ENCODE results near the gene ZNF532.

The ZNF532 gene

DNA sequence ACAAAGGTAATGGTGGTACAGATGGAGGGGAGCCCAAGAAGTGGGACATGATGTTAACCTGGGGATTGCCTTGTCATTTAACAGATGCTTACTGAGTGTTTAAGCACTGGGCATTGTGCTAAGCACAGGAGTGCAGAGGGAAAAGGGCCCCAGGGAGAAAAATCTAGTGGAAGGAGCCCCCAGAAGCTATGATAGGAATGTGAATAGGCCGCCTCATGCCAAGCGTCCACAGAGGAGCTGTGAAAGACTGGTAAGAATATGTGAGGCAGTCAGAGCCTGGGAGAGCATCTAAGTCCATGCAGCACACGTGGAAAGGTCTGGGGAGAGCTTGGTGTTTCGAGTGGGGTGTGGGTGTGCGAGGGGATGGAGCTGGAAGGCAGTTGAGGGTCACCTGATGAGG lies 5.5 kb downstream of the ZNF532 start:
- no peak for DNase-seq

- no peak for DNase-seq
These were observed 5.9 kb downstream of the ZNF532 start for GRCh38 chr18:58870621-58871020.

- no peak for DNase-seq
These were observed 7.1 kb downstream of the ZNF532 start for GRCh38 chr18:58871514-58872420.

DNA sequence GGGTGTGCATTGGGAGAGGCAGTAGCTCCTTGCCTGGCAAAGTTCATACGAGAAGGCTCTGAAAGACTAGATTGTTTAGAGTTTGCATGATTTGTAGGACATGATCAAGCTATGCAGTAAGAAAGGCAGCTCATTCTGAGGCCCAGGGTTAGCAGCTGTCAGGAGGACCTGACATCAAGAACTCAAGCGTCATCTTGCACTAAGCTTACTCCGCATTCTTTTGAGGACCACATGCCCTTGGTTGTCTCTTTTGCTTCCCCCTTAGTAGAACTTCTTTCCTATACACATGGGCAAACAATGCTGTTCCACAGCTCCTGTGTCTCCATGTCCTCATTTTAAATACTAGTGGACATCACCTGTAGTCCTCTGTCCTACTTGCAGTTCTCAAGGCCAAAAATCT lies 14.0 kb downstream of the ZNF532 start:
- DNase-seq: no peak

DNA sequence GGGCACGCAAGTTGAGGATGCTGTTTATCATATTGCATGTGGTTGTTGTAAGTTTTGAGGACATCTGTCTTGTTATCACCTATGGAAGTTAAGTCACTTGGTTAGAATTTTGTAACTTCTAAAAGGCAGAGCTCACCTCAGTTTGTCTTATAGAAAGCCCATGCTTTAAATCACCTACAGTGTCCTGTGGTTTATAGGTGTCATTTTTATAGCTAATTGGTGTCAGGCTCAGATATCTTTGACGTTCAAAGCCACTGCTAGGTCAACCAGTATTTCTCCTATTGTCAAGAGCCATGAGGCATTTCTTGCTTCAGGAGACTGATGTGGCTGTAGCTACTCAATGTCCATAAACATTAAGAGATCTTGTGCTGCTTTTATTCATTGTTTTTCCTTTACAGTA lies 16.8 kb downstream of the ZNF532 start:
- no peak for DNase-seq

GRCh38 chr18:58882044-58882443 lies 17.4 kb downstream of the ZNF532 start:
- no peak for DNase-seq

GRCh38 chr18:58882686-58883085 lies 18.0 kb downstream of the ZNF532 start:
- DNase-seq: no peak

- DNase-seq: no peak
These were observed 20.0 kb downstream of the ZNF532 start for GRCh38 chr18:58884680-58885079.

DNA sequence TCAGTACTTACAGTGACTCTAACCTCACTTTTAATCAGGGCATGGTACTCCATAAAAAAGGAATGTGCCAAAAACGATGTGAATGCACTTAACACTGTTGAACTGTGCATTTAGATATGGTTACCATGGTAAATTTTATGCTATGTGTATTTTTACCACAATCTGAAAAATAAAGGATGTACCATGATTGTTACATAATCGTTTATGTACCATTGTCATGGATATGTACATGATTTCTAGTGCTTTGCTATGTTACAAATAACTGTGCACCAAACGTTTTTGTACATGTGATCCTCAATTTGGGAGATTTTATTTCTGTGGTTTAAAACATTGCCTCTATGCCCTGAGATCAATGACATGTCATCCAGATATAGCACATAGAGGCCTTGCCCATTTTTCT lies 21.8 kb downstream of the ZNF532 start:
- no peak for DNase-seq

- no peak for DNase-seq
These were observed 22.4 kb downstream of the ZNF532 start for GRCh38 chr18:58886864-58887612.

- DNase-seq: no peak
These were observed 22.9 kb downstream of the ZNF532 start for GRCh38 chr18:58887613-58887963.

GRCh38 chr18:58891776-58892175 lies 27.1 kb downstream of the ZNF532 start:
- DNase-seq: no peak

DNA sequence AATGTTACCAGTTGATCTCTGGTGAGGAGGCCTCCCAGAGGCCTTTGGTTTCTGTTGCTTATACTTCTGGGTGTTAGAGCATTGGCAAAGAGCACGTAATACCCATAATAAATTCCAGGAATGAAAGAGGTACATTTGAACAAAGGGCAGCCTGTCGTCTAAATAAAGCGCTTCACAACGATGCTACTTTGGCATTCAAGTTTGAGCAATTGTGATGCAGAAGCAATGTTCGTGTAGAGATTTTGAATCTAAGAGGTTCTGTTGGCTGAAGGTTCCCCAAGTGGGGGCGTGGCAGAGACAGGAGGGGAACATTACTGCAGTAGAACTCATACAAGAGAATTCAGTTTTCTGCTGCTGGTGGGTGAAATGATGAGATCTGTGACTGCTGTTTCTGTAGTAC lies 27.8 kb downstream of the ZNF532 start:
- no peak for DNase-seq

GRCh38 chr18:58893388-58894099 lies 28.9 kb downstream of the ZNF532 start:
- DNase-seq: no peak

- DNase-seq: no peak
These were observed 30.3 kb downstream of the ZNF532 start for GRCh38 chr18:58894930-58895329.

- no peak for DNase-seq
These were observed 30.7 kb downstream of the ZNF532 start for GRCh38 chr18:58895385-58895784.

DNA sequence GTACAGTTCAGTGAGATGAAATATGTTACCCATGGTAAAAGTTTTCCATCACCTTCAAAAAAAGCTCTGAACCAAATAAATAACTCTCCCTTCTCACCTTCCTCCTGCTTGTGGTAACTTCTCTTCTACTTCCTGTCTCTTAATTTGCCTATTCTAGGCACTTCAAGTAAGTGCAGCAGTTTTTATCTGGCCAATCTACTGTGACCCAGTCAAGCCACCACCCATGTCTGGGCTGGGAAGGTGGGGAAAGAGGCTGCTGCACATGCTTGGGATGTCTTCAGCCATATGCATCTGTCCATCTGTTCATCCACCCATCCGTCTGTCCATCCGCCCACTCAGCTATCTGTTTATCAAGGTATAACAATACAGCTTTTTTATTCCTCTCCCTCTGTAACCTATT lies 31.6 kb downstream of the ZNF532 start:
- no peak for DNase-seq

DNA sequence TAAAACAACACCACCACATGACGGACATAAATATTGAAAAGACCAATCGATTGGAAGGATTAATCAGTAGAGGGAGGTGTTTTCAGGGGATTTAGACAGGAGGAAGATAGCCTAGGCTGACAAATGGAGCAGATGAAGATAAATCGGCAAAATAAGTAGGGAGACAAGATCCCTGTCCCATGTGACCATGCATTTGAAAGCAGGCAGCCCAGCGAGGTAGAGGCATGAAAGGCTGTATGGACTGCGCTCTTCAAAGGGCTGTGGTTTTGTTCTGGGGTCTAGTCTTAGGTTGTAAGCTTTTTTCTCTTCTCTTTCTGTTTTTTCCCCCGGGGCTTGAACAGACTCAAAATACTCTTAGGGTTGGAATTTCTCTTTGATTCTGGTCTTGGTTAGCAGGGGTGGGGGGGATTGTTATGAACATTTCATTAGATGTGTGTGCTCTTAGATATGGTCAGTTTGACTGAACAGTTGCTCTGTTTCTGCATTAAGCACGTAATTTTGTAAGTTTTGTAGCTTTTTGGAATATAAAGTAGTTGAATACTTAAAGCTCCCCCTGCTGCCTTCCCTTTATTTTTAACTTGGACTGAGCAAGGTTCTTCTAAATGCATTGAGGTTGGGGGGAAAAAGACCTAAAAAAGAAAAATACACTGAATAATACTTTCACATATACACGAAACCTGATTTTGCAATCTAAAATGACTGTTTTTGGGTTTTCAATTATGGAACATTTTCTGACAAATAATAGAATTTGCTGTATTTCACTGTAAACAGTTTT lies 32.2 kb downstream of the ZNF532 start:
- DNase-seq: no peak

- no peak for DNase-seq
These were observed 33.5 kb downstream of the ZNF532 start for GRCh38 chr18:58898010-58898799.

DNA sequence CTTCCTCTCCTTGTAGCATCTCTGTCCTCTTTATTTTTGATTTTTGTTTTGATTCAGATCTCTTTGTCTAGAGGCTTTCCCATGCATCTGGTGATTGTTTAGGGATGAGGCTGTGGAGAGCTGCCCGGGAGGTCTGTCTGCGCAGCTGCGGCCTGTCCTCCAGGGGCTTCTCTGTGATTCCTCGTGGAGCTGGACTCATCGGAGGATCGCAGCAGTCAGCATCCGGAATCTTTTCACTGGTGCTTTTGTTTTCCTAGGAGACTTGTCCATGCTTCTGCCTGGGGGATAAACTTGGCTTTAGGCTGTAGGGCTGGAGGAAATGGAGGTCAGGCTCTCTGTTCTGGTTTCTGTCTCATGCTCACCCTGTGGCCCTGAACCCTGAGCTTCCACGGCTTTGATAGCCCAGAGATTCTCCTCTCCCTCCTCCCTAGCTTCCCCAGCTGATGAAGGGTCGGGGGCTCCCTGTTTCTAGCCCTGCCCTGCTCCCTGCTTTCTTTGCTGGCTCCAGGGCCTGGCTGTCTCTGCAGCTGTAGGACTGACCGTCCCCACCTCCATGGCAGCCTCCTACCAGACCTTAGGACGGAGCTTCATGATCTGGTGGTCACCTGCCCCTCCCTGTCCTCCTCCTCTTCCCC lies 35.5 kb downstream of the ZNF532 start:
- DNase-seq: no peak

GRCh38 chr18:58901143-58901542 lies 36.5 kb downstream of the ZNF532 start:
- DNase-seq: no peak

- DNase-seq: no peak
These were observed 37.1 kb downstream of the ZNF532 start for GRCh38 chr18:58901783-58902182.
